ENCODE results near the gene N4BP2L1.

N4BP2L1 gene

DNA sequence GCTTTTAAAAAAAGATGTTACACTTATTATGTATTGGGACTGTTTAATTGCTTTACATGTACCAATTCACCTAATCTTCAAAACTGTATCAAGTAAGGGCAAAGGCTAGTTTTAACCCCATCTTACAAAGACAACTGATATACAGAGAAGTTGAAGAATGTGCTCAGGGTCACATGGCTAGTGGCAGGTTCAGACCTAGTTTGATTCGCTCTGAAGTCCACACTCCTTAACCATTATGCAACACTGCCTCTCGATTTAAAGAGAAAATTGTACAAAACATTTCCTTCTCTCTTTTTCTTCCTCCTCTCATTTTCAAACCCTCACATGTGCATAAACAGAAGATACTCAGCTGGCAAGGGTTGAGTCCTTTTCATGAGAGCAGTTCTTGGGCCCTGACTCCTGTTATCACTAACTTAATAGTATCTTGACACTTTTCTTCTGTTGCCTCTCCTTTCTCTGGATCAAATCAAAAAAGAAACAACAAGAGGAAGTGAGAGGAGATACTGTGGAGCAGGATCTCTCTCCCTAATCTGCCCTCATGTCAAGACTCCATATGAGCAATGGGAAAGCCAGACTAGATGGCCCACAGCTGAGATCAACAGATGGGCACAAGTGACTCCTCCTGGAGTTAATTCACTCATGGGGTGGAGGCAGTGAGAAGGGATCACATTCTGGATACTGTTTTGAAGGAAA lies 19.0 kb upstream of the N4BP2L1 start:
- Mint-ChIP-seq H3K36me3 (peaks cover 7% of the 10 kb centered on the region), H3K9me3 (no peaks in the 10 kb centered on the region), H3K4me3 (no peak overlapping the region), H3K4me1 (peaks cover 11% of the 10 kb centered on the region), H3K27me3 (no peaks in the 10 kb centered on the region), H3K27ac (peak overlapping the region; percentile 8)

DNA sequence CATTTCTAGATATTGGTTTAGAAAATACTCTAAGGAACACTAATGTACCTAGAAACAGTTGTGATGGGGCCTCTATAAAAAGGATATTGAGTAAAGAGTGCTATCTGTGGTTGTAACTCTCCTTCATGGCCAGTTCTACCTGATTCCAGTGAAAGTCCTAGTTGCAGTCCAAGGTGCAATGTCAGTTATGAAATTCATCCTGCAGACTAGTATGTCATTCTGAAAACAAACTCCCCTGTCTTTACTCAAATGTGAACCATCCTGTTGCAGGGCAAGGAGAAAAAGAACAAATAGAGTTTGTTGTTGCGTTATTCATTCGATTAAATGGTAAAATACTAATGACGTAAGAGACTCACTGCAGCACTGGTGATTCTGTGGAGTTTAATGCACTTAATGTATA lies 18.3 kb upstream of the N4BP2L1 start:
- Mint-ChIP-seq H3K27me3 (no peaks in the 10 kb centered on the region), H3K36me3 (peaks cover 7% of the 10 kb centered on the region), H3K4me3 (no peak overlapping the region), H3K27ac (no peak overlapping the region), H3K4me1 (peaks cover 11% of the 10 kb centered on the region), H3K9me3 (no peaks in the 10 kb centered on the region)

DNA sequence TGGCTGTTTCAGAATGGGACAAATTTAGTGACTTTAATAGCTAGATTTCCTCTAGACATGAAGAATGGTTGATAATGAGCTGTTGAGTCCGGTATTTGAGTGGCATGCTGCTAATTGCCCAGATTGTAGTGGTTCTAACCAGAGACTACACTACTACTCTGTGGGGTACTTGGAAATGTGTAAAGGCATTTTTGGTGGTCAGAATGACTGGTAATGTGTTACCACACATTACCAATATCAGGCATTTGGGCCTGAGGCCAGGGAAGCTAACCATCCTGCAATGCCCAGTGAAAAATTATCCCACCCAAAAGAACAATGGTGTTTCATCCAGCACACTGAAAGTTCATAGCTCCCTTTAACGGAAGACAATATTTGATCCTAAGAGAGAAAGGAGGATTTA lies 17.5 kb upstream of the N4BP2L1 start:
- Mint-ChIP-seq H3K36me3 (peaks cover 5% of the 10 kb centered on the region), H3K27ac (no peak overlapping the region), H3K4me1 (peaks cover 11% of the 10 kb centered on the region), H3K27me3 (no peaks in the 10 kb centered on the region), H3K9me3 (no peaks in the 10 kb centered on the region), H3K4me3 (no peak overlapping the region)

DNA sequence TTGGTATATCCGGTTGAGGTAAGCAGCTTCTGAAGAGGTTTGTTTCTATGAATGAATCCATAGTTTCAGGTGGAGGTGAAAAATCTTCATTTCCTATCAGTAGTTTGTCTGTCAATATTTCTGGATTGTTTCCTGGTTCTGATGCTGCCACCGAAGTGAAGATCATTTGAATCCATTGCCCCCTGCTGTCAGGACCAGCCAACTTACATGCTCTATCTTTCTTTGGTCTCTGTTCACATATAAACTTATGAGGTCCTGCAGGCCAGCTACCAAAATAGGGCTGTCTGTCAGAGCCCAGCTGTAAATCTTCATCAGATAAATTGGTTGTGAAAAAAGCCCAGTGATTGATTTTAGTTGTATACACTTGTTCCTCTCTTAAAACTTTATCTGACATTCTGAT lies 15.2 kb upstream of the N4BP2L1 start:
- Mint-ChIP-seq H3K36me3 (peaks cover 8% of the 10 kb centered on the region), H3K4me1 (peaks cover 7% of the 10 kb centered on the region), H3K27me3 (no peaks in the 10 kb centered on the region), H3K9me3 (no peaks in the 10 kb centered on the region), H3K4me3 (no peak overlapping the region), H3K27ac (peak overlapping the region; percentile 2)

DNA sequence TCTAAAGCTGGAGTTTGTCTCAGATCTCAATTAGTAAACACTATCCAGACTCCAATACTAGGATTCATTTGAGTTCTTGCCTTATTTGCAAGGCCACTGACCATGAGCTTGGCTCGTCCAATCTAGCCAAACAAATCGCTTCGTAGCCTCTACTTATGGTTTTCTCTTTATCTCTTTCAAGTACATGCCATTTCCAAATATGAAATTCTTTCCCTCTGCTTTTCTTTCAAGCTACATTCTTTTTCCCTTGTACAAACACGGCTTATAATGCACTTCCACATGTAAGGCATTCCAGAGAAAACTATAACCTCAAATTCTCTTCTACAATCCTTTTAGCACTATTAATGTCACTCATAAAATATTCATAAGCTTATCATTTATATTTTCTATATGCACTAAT lies 10.9 kb upstream of the N4BP2L1 start:
- H3K27ac Mint-ChIP-seq, result no peak overlapping the region
- no peaks in the 10 kb centered on the region for H3K9me3 Mint-ChIP-seq
- peaks cover 4% of the 10 kb centered on the region for H3K4me1 Mint-ChIP-seq
- peaks cover 11% of the 10 kb centered on the region for H3K36me3 Mint-ChIP-seq
- no peaks in the 10 kb centered on the region for H3K27me3 Mint-ChIP-seq
- H3K4me3 Mint-ChIP-seq, result no peak overlapping the region

DNA sequence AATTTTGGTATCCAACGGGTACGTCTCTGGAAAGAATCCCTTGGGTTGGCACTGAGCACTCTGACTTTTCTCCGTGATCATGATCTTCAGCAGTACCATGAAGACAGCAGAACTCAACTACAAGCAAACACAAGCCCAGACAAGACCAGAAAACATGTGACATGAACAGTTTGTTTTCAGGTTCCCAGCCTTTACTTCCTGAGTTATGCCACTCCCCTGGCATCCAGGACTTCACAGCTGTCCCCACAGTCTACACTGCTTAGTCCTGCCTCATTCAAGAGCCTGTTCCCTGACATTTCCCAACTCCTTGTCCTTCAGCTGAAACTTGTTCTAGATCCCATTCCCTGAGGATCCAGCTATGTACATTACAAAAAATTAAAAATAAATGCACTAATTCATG lies 4.9 kb upstream of the N4BP2L1 start:
- no peak overlapping the region for H3K4me3 Mint-ChIP-seq
- H3K36me3 Mint-ChIP-seq, result peaks cover 5% of the 10 kb centered on the region
- no peak overlapping the region for H3K27ac Mint-ChIP-seq
- no peaks in the 10 kb centered on the region for H3K9me3 Mint-ChIP-seq
- peaks cover 6% of the 10 kb centered on the region for H3K4me1 Mint-ChIP-seq
- no peaks in the 10 kb centered on the region for H3K27me3 Mint-ChIP-seq

DNA sequence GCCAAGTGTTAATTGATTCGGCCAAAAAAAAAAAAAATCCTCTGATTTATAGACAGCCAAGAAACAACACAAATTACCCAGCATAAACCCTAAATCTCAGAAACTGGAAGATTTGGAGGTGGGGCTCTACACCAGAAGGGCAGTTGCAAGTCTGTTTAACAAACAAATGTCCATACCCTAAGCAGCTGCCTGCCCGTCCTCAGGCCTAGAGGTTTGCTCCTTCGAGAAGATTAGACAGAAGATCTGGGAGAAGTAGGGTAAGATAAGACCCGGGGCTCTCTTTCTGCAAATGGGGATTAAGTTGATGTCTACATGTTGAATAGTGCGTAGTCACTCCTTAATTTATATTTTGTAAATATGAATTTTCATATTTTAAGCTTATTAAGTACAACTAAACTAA lies 3.4 kb upstream of the N4BP2L1 start:
- peaks cover 3% of the 10 kb centered on the region for H3K36me3 Mint-ChIP-seq
- H3K27ac Mint-ChIP-seq, result no peak overlapping the region
- H3K4me1 Mint-ChIP-seq, result peaks cover 12% of the 10 kb centered on the region
- no peaks in the 10 kb centered on the region for H3K9me3 Mint-ChIP-seq
- no peak overlapping the region for H3K4me3 Mint-ChIP-seq
- H3K27me3 Mint-ChIP-seq, result no peaks in the 10 kb centered on the region

DNA sequence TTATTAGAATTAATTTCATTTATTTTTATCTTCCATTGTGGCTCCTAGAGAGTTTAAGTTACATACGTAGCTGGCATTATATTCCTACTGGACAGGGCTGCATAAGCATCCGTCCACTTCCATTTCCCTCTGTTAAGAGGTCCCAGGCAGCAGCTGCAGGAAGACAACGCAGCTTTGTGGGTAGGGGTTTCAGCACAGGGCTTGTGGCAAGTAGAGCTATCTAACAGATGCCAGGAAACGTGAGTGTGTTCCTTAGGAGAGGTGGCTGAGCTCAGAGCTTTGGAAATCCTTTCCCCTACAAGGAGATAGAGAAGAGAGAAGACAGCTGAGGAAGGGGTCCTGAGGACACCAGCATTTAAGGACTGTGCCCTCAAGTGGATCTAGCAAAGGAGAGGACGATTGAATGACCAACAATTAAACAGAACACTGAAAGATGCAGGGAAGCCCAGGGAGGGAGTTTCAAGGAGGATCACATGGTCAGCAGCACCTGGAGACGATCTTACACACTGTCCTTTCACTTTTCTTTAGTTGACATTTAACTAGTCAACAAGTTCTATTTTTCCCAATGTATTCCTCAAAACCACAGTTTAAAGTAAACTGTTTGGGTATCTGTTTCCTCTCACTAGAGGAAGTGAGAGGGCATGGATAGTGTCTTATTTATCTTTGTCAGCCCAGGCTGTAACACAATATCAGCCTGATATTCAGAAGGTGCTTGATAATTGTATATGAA lies 2.3 kb upstream of the N4BP2L1 start:
- no peak overlapping the region for H3K4me3 Mint-ChIP-seq

DNA sequence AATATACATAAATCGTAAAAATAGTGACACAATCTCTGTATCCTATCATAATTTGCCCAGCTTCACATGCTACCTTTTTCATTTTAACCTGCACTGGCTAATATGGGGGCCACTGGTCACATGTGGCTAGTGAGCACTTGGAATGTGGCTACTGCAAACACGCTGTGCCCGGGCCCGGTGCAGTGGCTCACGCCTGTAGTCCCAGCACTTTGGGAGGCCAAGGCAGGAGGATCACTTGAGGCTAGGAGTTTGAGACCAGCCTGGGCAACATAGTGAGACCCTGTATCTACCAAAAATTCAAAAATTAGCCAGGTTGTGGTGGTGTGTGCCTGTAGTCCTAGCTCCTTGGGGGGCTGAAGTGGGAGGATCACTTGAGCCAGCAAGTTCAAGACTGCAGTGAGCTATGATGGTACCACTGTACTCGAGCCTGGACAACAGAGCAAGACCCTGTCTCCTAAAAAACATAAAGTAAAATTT lies 1.5 kb upstream of the N4BP2L1 start:
- H3K27me3 Mint-ChIP-seq, result no peaks in the 10 kb centered on the region
- H3K4me3 Mint-ChIP-seq, result no peak overlapping the region
- H3K36me3 Mint-ChIP-seq, result peaks cover 5% of the 10 kb centered on the region
- H3K27ac Mint-ChIP-seq, result no peak overlapping the region
- no peaks in the 10 kb centered on the region for H3K9me3 Mint-ChIP-seq
- H3K4me1 Mint-ChIP-seq, result peaks cover 28% of the 10 kb centered on the region

More for the DNA sequence above, 2.3 kb upstream of the N4BP2L1 start:
- Mint-ChIP-seq H3K36me3 (peaks cover 3% of the 10 kb centered on the region), H3K9me3 (no peaks in the 10 kb centered on the region), H3K27me3 (no peaks in the 10 kb centered on the region), H3K4me1 (peaks cover 24% of the 10 kb centered on the region), H3K27ac (no peak overlapping the region)

DNA sequence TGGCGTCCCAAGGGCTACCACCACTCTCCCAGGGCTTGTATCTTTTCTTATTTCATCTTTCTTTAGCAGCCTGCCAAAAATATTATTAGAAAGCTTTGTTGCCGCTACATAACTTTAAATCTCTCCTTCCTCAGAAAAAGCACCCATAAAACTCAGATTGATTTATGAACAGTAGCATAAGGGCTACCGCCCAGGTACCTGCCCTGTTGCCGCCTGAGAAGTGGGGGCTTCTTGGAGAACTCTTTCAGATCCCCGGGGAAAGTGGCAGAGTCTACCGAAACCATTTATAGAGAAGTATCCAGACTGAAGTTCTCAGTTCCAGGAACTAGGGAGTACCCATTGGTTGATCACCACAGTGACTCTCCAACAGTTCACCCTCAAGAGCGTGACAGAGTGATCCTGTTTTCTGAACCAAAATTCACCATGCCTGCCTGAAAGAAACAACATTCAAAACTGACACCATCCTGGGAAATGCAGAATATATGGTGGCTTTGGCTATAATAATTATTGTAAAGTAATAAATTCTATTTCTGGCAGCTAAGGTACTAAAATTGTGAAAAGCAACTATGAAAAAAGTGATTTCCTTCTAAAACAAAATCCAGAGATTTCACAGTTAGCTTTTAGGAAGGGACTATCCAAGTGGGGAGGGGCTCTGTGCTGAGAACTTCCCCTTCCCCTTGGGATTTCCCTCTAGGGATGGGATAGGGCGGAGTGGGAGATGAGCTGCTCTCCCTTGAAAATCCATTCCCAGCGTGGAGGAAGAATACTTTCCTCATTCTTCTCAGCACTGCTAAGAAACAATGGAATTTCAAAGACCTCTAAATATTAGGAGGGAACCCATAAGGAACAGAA lies 877 bp upstream of the N4BP2L1 start:
- Mint-ChIP-seq H3K27ac (peak overlapping the region; percentile 91), H3K4me3 (peak overlapping the region; percentile 82), H3K4me1 (peaks cover 34% of the 10 kb centered on the region), H3K9me3 (no peaks in the 10 kb centered on the region), H3K27me3 (no peaks in the 10 kb centered on the region), H3K36me3 (peaks cover 9% of the 10 kb centered on the region)

DNA sequence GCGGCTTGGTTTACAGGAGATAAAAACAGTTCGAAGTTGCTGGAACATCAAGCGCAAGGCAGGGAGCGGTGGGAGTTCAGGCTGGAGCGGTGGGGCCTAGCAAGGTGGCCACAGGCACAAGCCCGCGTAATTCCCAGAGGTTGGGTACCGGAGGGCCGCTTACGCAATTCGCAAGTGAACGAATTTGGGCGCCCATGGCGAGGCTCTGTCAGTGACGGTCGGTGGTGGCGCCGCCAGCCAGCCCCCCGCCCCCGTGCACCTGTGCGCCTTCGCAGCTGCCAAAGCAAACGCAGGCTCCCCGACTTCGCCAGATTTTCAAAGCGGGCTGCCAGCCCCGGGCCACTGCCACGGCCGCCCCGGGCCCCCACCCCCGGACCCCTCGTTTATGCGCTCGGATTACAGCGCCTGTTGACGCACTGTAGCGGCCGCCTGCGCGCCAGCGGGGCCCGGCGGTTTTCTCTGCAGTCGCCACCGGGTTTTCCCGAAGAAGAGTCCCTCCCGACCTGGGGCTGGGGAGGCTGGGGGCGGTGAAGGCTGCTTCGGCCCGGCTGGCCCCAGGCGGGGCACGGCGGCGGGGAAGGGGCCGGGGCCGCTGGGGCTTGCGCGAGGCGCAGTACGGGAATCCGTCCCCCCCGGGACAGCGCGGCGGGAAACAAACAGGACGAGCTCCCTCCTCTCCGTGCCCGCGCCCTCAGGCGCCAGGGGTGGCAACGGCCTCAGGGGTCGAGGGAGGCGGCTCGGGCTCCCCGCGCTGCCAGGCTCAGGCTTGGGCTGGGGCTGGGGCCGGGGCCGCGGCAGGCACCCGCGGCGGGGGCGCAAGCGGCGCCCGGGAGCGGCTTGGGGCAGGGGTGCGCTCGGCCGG lies 709 bp downstream of the N4BP2L1 start:
- H3K9me3 Mint-ChIP-seq, result no peaks in the 10 kb centered on the region
- H3K27ac Mint-ChIP-seq, result peak overlapping the region; percentile 96
- no peaks in the 10 kb centered on the region for H3K27me3 Mint-ChIP-seq
- H3K36me3 Mint-ChIP-seq, result peaks cover 14% of the 10 kb centered on the region
- H3K4me1 Mint-ChIP-seq, result peaks cover 48% of the 10 kb centered on the region
- H3K4me3 Mint-ChIP-seq, result peak overlapping the region; percentile 93

DNA sequence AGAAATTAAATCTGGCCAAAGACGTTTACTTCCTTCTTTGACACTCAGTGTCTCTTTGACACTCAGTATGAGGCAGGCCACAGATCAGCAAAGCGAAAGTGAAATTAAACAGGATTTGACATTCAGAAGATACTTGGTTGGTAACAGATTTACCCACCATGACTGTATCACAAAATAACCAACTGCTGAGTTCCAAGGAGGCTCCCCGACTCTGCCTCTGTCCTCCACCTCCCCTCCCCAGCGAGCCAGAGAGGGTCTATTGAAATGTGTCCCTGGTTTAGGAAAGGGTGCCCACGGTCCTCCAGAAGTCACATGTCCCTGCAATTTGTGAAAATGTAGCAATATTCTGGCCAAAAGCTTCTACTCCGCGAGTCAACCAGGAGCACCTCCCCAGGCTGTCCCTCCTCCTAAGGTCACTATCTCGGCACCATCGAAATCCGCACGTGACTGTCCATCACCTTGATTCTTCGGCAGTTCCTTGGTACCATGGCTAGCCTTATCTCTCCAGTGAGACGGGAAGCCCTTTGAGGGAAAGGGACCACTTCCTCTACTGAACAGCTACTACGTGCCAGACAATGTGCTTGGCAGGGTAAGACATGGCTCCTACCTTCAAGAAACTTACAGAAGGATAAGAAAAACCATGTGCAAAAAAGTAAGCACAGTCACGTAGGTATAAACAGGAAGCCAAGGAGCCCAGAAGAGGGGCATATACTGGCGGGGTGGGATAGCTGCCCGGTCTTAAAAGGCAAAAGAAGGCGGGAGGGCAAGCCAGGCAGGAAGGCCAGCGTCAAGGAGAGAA lies 1.5 kb downstream of the N4BP2L1 start:
- no peaks in the 10 kb centered on the region for H3K27me3 Mint-ChIP-seq
- no peaks in the 10 kb centered on the region for H3K9me3 Mint-ChIP-seq
- H3K27ac Mint-ChIP-seq, result peak overlapping the region; percentile 96
- peaks cover 49% of the 10 kb centered on the region for H3K4me1 Mint-ChIP-seq
- peak overlapping the region; percentile 93 for H3K4me3 Mint-ChIP-seq
- peaks cover 16% of the 10 kb centered on the region for H3K36me3 Mint-ChIP-seq

DNA sequence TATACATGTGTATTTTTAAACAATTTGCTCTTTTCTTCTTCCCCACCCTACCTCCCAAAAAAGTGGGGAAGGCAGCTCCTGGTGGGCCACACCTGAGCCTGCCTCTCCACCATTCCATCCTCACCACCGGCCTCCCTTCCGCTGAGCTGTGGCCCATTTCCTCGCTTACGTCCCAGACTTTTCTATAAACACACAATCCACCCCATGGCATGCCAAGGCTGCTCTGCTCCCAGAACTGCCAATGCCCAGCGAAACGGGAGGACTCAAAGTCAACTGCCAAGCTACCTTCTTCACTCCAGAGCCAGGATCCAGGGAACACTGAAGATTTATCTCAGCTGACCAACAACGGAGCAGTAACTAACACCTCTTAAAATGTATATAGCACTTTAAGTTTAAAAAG lies 2.8 kb downstream of the N4BP2L1 start:
- Mint-ChIP-seq H3K4me3 (peak overlapping the region; percentile 93), H3K36me3 (peaks cover 23% of the 10 kb centered on the region)

DNA sequence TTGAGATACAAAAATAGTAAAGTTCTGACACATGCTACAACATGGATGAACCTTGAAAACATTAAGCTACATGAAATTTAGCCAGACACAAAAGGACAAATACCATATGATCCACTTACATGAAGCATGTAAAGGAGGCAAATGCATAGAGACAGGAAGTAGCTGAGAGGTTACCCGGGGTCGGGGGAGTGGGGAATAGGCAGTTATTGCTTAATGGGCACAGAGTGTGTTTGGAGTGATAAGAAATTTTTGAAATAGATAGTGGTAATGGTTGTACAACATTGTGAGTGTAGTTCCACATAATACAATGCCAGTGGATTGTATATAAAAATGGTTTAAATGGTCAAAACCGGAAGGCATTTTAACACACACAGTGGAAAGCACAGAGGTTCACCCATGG lies 4.3 kb downstream of the N4BP2L1 start:
- H3K27ac Mint-ChIP-seq, result peak overlapping the region; percentile 66
- H3K4me3 Mint-ChIP-seq, result peak overlapping the region; percentile 23
- H3K4me1 Mint-ChIP-seq, result peaks cover 47% of the 10 kb centered on the region

More for the DNA sequence above, 2.8 kb downstream of the N4BP2L1 start:
- peaks cover 49% of the 10 kb centered on the region for H3K4me1 Mint-ChIP-seq
- no peaks in the 10 kb centered on the region for H3K27me3 Mint-ChIP-seq
- H3K27ac Mint-ChIP-seq, result peak overlapping the region; percentile 93
- no peaks in the 10 kb centered on the region for H3K9me3 Mint-ChIP-seq

More for the DNA sequence above, 4.3 kb downstream of the N4BP2L1 start:
- Mint-ChIP-seq H3K27me3 (no peaks in the 10 kb centered on the region), H3K36me3 (peaks cover 31% of the 10 kb centered on the region), H3K9me3 (no peaks in the 10 kb centered on the region)

All from activated naive CD4-positive, alpha-beta T cell treated with anti-CD3 and anti-CD28 coated beads, Interleukin-2, amount 50 U/mL, for 24 hours (primary cell).